Fibroblast of the conjunctiva (primary cell): ENCODE measurements around the gene CXCR3.
"Not testable (repeated sequence)": the region's sequence is repeated elsewhere in the genome, so short reads cannot be mapped to it uniquely, and the experiment has no call there.

ENCODE experiments used
- DNase-seq: peaks from one replicate; pipeline ENCODE4 v3.0.0-alpha.2; 2010; ENCODE audit warnings: low read depth

The CXCR3 gene

GRCh38 chrX:71636438-71637252 is 18.3 kb upstream of the CXCR3 start:
- no peak for DNase-seq

GRCh38 chrX:71634366-71634765 is 16.1 kb upstream of the CXCR3 start:
- DNase-seq, result no peak

DNA sequence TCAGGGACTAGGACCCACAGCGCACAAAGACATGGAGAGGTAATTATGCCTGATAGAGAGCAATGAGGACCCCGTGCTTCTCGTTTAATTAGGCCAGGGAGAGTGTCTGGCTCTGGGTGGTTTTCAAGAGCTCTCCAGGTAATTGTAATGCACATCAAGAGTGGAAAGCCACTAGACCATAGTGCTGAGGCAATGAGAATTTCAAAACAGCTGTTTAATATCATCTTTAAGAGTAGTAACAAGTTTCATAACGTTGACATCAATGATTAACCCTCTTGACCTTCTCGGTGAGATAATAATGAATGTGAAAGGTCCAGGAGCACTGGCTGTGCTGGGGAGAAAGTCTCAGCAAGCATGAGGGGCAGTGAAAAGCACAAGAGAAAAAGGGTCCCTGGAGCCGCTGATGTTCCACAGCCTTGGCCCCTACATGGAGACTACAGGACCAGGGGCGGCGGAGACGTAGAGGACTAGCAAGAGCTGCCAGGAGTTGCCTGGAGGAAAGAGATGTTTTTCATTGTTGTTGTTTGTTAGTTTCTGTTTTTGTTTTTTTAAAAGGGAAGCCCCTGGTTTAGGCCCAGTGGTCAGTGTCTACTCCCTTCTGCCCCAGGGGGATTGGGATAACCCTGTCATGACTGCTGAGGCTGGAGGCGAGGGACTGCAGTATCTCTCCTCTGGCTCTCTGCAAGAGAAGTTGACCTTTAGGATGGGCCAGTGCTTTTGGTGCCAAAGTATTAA is 14.8 kb upstream of the CXCR3 start:
- DNase-seq, result no peak

- no peak for DNase-seq
These were observed 11.2 kb upstream of the CXCR3 start for GRCh38 chrX:71629467-71629866.

- DNase-seq, result no peak
These were observed 9.5 kb upstream of the CXCR3 start for GRCh38 chrX:71627588-71628404.

GRCh38 chrX:71626576-71626975 is 8.3 kb upstream of the CXCR3 start:
- no peak for DNase-seq

DNA sequence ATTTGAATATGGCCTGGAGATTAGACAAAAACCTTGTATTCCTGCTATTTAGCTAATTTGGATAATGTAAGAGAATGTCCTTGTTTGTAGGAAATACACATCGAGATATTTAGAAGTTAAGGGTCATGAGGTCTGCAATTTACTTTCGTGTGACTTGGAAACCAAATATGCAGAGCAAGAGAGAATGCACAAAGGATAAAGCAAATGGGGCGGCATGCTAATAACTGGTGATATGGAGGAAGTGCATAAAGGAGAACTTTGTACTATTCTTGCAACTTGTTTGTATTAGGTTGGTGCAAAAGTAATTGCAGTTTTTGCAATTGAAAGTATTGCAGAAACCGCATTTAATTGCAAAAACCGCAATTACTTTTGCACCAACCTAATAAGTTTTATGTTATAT is 7.2 kb upstream of the CXCR3 start:
- no peak for DNase-seq

DNA sequence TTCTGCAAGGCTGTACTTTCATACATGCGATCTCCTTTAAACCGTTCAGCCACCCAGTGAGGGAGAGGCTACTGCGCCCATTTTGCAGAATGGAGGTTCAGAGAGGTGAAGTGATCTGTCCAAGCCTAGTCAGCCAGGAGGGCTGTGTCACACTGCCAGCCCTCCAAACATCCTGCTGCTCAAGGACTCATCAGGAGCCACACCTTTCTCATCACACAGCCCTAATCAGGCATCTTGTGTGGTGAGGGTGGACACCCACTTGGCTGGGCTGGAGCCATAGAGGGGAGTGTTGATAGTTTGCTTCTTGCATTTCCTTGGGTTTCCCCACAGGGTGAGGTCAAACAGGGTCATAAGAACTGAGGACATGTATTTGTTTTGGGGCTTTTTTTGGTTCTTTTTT is 5.4 kb upstream of the CXCR3 start:
- DNase-seq, result no peak

GRCh38 chrX:71622576-71623450 is 4.5 kb upstream of the CXCR3 start:
- DNase-seq, result peak; percentile 40

- DNase-seq, result no peak
These were observed 3.8 kb upstream of the CXCR3 start for GRCh38 chrX:71622032-71622575.

DNA sequence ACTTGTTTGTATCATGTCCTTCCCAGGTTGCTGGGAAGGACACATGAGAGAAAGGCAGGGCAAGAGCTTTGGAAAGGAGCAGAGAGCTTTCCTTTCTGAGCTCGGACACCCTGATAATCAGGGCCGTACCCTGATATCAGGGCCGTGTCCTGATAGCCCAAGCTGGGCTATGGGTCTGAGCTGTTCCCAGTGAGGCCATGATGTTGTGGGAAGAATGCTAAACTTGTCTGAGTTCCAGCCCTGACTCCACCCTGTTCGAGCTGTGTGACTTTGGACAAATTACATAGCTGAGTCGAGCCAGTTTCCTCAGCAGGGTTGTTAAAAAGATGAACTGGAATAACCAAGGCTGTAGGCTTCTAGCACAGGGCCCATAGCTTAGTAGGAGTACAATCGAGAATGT is 3.3 kb upstream of the CXCR3 start:
- no peak for DNase-seq

DNA sequence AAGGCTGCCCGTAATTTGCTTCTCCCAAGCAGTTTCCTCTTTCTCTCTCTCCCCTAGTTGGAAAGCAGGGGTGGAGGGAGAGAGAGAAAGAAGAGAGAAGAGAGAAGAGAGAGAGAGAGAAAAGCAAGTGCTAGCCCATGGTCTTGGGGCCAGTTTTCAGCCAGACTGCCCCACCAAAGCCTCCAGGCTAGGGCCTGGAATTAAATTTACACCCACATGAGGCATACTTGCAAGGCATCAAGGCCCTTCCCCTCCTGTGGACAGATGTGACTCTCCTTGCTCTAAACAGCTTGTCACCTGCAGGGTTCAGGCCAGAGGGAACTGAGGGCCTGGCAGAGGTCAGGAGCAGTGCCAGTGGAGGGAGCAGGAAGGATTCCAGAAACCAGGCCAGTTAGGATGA is 1.7 kb upstream of the CXCR3 start:
- DNase-seq, result no peak

- DNase-seq, result no peak
These were observed 882 bp upstream of the CXCR3 start for GRCh38 chrX:71619193-71619592.

GRCh38 chrX:71618787-71619186 is 476 bp upstream of the CXCR3 start:
- DNase-seq, result no peak

DNA sequence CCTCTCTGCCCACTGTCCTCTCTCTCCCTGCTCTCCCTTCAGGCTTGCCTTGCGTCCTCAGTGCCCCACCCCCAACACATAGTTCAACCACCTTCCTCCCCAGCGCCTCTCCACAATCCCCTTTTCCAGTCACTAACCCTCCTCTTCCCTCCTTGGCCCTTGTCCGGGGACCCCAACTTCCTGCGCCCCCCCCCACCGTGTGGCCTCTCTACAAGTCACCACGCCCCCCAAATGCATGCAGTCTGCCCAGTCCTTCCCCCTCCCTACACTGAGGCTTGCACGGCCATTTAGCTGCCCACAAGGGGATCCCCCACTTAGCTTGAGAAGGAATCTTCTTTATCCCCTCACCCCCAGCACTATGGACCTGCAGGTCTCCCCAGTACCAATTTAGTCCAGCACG is 569 bp downstream of the CXCR3 start:
- no peak for DNase-seq

GRCh38 chrX:71616672-71617529 is 1.4 kb downstream of the CXCR3 start:
- no peak for DNase-seq

DNA sequence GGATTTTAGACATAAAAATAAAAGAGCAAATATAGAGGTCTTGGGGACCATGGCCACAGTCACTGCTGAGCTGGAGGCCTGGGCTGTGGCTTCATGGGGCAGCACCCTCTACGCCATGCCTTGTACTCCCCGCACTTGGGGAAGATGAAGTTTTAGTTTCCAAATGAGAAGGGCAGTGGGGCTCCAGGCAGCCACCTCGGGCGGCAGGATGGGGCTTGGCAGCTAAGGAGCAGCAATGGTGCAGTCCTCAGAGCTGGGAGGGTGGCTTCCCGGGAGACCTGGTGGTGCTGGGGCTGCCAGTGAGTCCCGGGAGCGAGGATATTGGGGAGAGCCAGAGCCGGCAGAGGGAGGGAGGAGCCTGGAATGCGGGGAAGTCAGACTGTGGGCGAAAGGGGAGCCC is 2.4 kb downstream of the CXCR3 start:
- no peak for DNase-seq

- DNase-seq, result no peak
These were observed 3.3 kb downstream of the CXCR3 start for GRCh38 chrX:71615056-71615455.

DNA sequence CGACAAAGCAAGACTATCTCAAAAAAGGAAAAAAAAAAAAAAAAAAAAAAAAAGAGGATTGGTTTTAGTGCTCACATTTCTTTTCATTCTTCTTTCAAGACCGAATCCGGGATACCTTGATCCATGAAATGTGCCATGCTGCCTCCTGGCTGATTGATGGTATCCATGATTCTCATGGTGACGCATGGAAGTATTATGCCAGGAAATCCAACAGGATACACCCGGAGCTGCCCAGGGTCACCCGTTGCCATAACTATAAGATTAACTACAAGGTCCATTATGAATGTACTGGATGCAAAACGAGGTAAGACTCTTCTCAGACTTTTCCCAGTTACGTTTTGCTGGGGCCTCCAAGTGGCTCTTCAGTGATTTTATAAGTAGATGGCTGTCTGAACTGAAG is 6.1 kb downstream of the CXCR3 start:
- DNase-seq, result no peak

GRCh38 chrX:71611736-71612135 is 6.6 kb downstream of the CXCR3 start:
- DNase-seq, result not testable (repeated sequence)
